ENCODE data around the gene RIPK3. TPM values are rescaled to one million over a fixed set of nuclear protein-coding genes. Genes with fewer than 3 reads are reported as not detected.

RIPK3 gene
- total RNA-seq, 3 donors from 2014 or later (not counting 1 experiment from before 2014, with no cell fraction given) = 36.1 to 58.2 (median 45.5) TPM

- no peaks in the 10 kb centered on the region for H3K36me3 Mint-ChIP-seq
- 86% methylated on average over 8 of the region's 8 CpGs for WGBS (ENCODE audit: insufficient coverage)
- Histone ChIP-seq H3K27ac (ENCODE audit: low read length) (no peak overlapping the region), H3K4me1 (ENCODE audit: control insufficient read depth, insufficient read depth, low read length) (no peaks in the 10 kb centered on the region), H3K9me3 (ENCODE audit: control insufficient read depth, insufficient read depth, low read length) (no peaks in the 10 kb centered on the region), H3K36me3 (ENCODE audit: control insufficient read depth, insufficient read depth, low read length) (no peaks in the 10 kb centered on the region), H3K27me3 (ENCODE audit: control insufficient read depth, insufficient read depth, low read length) (no peaks in the 10 kb centered on the region), H3K4me3 (ENCODE audit: low read length) (no peak overlapping the region)
- DNase-seq (no peak), ATAC-seq (no peak)
- no peak overlapping the region for H3K27ac Mint-ChIP-seq
- no peaks in the 10 kb centered on the region for H3K9me3 Mint-ChIP-seq
- TF ChIP-seq CTCF (IDR thresholded peaks at IDR 0.05) = no peak
- no peaks in the 10 kb centered on the region for H3K4me1 Mint-ChIP-seq
- H3K27me3 Mint-ChIP-seq (ENCODE audit: low read depth in 2 of 2) = peaks cover 9 to 12% of the 10 kb centered on the region in 2 donors
- intact Hi-C loops (cut with micrococcal nuclease) = no loop called here
- H3K4me3 Mint-ChIP-seq = no peak overlapping the region
Observed at GRCh38 chr14:24381363-24382063, 41.7 kb upstream of the RIPK3 start.

- Histone ChIP-seq H3K9me3 (ENCODE audit: control insufficient read depth, insufficient read depth, low read length) (no peaks in the 10 kb centered on the region), H3K4me3 (ENCODE audit: low read length) (no peak overlapping the region), H3K36me3 (ENCODE audit: control insufficient read depth, insufficient read depth, low read length) (no peaks in the 10 kb centered on the region), H3K27me3 (ENCODE audit: control insufficient read depth, insufficient read depth, low read length) (no peaks in the 10 kb centered on the region), H3K27ac (ENCODE audit: low read length) (no peak overlapping the region), H3K4me1 (ENCODE audit: control insufficient read depth, insufficient read depth, low read length) (no peaks in the 10 kb centered on the region)
- Mint-ChIP-seq H3K4me3 (no peak overlapping the region), H3K27me3 (ENCODE audit: low read depth in 2 of 2) (peaks cover 5 to 9% of the 10 kb centered on the region in 2 donors), H3K36me3 (no peaks in the 10 kb centered on the region), H3K4me1 (no peaks in the 10 kb centered on the region), H3K9me3 (no peaks in the 10 kb centered on the region), H3K27ac (no peak overlapping the region)
- WGBS (ENCODE audit: insufficient coverage) = 88% methylated on average over 13 of the region's 15 CpGs
- TF ChIP-seq CTCF (IDR thresholded peaks at IDR 0.05) = no peak
- ATAC-seq = no peak
- intact Hi-C loops (cut with micrococcal nuclease) = no loop called here
- no peak for DNase-seq
Observed at GRCh38 chr14:24379907-24380730, 40.3 kb upstream of the RIPK3 start.

- Histone ChIP-seq H3K27ac (ENCODE audit: low read length) (no peak overlapping the region), H3K4me1 (ENCODE audit: control insufficient read depth, insufficient read depth, low read length) (no peaks in the 10 kb centered on the region), H3K4me3 (ENCODE audit: low read length) (no peak overlapping the region), H3K9me3 (ENCODE audit: control insufficient read depth, insufficient read depth, low read length) (no peaks in the 10 kb centered on the region), H3K27me3 (ENCODE audit: control insufficient read depth, insufficient read depth, low read length) (no peaks in the 10 kb centered on the region), H3K36me3 (ENCODE audit: control insufficient read depth, insufficient read depth, low read length) (no peaks in the 10 kb centered on the region)
- Mint-ChIP-seq H3K36me3 (no peaks in the 10 kb centered on the region), H3K27ac (no peak overlapping the region), H3K27me3 (ENCODE audit: low read depth in 2 of 2) (peaks cover 0 to 4% of the 10 kb centered on the region in 2 donors), H3K4me1 (no peaks in the 10 kb centered on the region), H3K4me3 (no peak overlapping the region), H3K9me3 (no peaks in the 10 kb centered on the region)
- WGBS (ENCODE audit: insufficient coverage) = 88% methylated on average over 6 of the region's 7 CpGs
- intact Hi-C loops (cut with micrococcal nuclease) = no loop called here
- DNase-seq (no peak), ATAC-seq (no peak)
- TF ChIP-seq CTCF (IDR thresholded peaks at IDR 0.05) = no peak
Observed at GRCh38 chr14:24378981-24379906, 39.5 kb upstream of the RIPK3 start.

Data from natural killer cell (primary cell).